Activated T-helper 1 cell treated with anti-CD3 and anti-CD28 coated beads, Interleukin-12 subunit alpha, Interleukin-12 subunit beta, Interleukin-2, Interleukin-4 antibody, amounts not matched to agents 30 ng/mL and 10 ng/mL and 1 ng/mL, durations not matched to agents 14 hours and 24 hours and 36 hours (primary cell): ENCODE measurements around the gene DDR2. TPM values are rescaled to one million over a fixed set of nuclear protein-coding genes. Genes with fewer than 3 reads are reported as not detected.

Experiments used
- DNase-seq: peaks from one replicate; pipeline ENCODE4 v3.0.0; 2021; ENCODE audit warnings: low spot score
- H3K27ac Mint-ChIP-seq: one replicate; pipeline ENCODE4 v1.8.0; 2021; ENCODE audit warnings: mild to moderate bottlenecking, mixed read lengths
- H3K27me3 Mint-ChIP-seq: one replicate; pipeline ENCODE4 v1.8.0; 2022; ENCODE audit warnings: mild to moderate bottlenecking, moderate library complexity, mixed read lengths; ENCODE audit not compliant: insufficient read depth
- H3K36me3 Mint-ChIP-seq: one replicate; pipeline ENCODE4 v1.8.0; 2021; ENCODE audit warnings: low read depth, mixed read lengths
- H3K4me1 Mint-ChIP-seq: one replicate; pipeline ENCODE4 v1.8.0; 2021; ENCODE audit warnings: low read depth, mixed read lengths
- H3K4me3 Mint-ChIP-seq: one replicate; pipeline ENCODE4 v1.8.0; 2021; ENCODE audit warnings: mild to moderate bottlenecking, moderate library complexity, mixed read lengths
- H3K9me3 Mint-ChIP-seq: one replicate; pipeline ENCODE4 v1.8.0; 2021; ENCODE audit warnings: mixed read lengths
- intact Hi-C: fragments of 100-400 bp; cut with micrococcal nuclease; formaldehyde crosslinking; loops from one replicate; pipeline ENCODE4 v1.15.1; 2024
- total RNA-seq: library from RNA; stranded (reverse); gene quantifications from 2 replicates; pipeline ENCODE4 v1.2.3, GENCODE V29; 2022

DDR2 gene
- total RNA-seq, 1 donor from 2014 or later: 0.44 TPM

DNA sequence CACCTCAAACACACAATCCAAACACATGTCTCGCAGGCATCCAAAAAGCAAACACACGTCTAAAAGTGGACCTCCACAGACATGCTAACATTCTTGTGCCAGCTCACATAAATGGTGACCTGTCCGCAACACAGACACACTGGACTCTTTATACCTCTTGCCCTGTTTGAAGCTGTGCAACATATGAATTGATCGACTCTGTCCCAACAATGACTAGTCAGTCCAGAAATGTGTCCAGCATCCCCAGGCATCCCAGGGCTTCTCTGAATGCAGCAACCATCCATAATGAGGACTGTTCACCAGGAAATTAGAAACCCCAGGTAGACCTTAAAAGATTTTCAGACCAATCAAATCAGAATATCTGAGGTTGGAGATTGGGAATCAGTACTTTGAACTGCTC is 3.2 kb downstream of the DDR2 start:
- Mint-ChIP-seq H3K27ac (no peak overlapping the region), H3K9me3 (no peaks in the 10 kb centered on the region), H3K27me3 (peaks cover 9% of the 10 kb centered on the region), H3K4me3 (no peak overlapping the region), H3K36me3 (no peaks in the 10 kb centered on the region), H3K4me1 (no peaks in the 10 kb centered on the region)
- no peak for DNase-seq
- intact Hi-C loops: no loop called here

GRCh38 chr1:162639718-162640117 is 7.5 kb downstream of the DDR2 start:
- Mint-ChIP-seq H3K27me3 (peaks cover 6% of the 10 kb centered on the region), H3K4me3 (no peak overlapping the region), H3K27ac (no peak overlapping the region), H3K36me3 (no peaks in the 10 kb centered on the region), H3K4me1 (no peaks in the 10 kb centered on the region), H3K9me3 (no peaks in the 10 kb centered on the region)
- no peak for DNase-seq
- intact Hi-C loops: no loop called here

DNA sequence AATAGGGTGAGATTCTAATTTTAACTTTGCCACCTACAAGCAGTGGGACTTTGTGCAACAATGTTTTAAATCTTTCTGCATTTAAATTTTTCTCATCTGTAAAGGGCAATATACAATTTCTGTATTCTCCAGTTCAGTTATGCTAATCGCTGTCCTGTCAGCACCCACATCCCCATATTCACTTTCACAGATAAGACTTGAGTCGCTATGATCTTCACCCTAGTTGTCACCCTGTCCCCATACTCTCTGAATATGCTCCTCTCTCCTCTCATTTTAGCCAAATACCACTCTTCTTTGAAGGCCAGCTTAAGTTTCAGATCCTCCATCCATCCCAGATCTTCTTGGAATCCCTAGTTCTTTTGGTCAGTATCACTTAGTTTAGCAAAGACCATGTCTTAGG is 8.8 kb downstream of the DDR2 start:
- DNase-seq: no peak
- Mint-ChIP-seq H3K4me3 (no peak overlapping the region), H3K27me3 (peaks cover 6% of the 10 kb centered on the region), H3K36me3 (no peaks in the 10 kb centered on the region), H3K27ac (no peak overlapping the region), H3K9me3 (no peaks in the 10 kb centered on the region), H3K4me1 (no peaks in the 10 kb centered on the region)
- intact Hi-C loops: no loop called here

DNA sequence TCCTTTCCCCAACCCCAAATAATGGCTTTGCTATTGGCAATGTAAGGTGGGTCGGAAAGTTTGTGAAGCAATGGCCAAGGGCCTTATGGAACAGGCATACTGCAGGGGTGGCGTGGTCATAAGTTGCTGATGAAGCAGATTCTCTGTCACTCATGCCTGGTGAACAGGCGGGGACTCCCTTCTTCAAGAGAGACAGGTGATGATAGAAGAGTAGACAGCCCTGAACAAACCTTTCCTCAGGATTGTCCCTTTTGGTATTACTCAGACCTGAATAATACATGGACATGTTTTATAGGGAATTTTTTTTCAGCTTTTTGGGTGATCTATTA is 12.7 kb downstream of the DDR2 start:
- no peak overlapping the region for H3K27ac Mint-ChIP-seq
- DNase-seq: no peak
- no peaks in the 10 kb centered on the region for H3K9me3 Mint-ChIP-seq
- no peaks in the 10 kb centered on the region for H3K4me1 Mint-ChIP-seq
- intact Hi-C loops: no loop called here
- no peaks in the 10 kb centered on the region for H3K36me3 Mint-ChIP-seq
- no peak overlapping the region for H3K4me3 Mint-ChIP-seq
- peaks cover 6% of the 10 kb centered on the region for H3K27me3 Mint-ChIP-seq

GRCh38 chr1:162645666-162646065 is 13.4 kb downstream of the DDR2 start:
- Mint-ChIP-seq H3K4me3 (no peak overlapping the region), H3K27ac (no peak overlapping the region), H3K9me3 (no peaks in the 10 kb centered on the region), H3K4me1 (no peaks in the 10 kb centered on the region), H3K36me3 (no peaks in the 10 kb centered on the region), H3K27me3 (peaks cover 6% of the 10 kb centered on the region)
- intact Hi-C loops: no loop called here
- no peak for DNase-seq

DNA sequence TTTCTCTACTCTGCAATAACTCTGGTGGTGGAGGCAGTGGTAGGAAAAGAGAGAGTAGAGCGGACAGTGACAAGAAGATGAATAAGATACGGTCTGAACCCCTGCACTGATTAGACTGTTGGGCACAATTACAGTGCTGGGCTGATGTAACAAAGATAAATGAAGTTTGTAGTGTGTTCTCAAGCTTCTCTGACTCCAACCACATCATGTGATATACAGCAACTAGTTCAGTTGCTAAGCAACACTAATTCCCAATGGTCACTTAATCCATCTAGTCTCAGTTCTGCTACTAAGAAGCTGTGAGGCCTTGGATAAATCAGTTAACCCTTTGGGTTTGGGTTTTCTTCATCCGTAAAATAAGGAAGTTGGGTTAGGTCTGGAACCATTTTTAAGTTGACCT is 17.3 kb downstream of the DDR2 start:
- no peaks in the 10 kb centered on the region for H3K4me1 Mint-ChIP-seq
- H3K36me3 Mint-ChIP-seq: no peaks in the 10 kb centered on the region
- intact Hi-C loops: no loop called here
- H3K9me3 Mint-ChIP-seq: no peaks in the 10 kb centered on the region
- no peak overlapping the region for H3K27ac Mint-ChIP-seq
- H3K4me3 Mint-ChIP-seq: no peak overlapping the region
- DNase-seq: no peak
- peaks cover 8% of the 10 kb centered on the region for H3K27me3 Mint-ChIP-seq

- Mint-ChIP-seq H3K9me3 (no peaks in the 10 kb centered on the region), H3K4me3 (no peak overlapping the region), H3K36me3 (no peaks in the 10 kb centered on the region), H3K27me3 (peaks cover 11% of the 10 kb centered on the region), H3K27ac (no peak overlapping the region), H3K4me1 (no peaks in the 10 kb centered on the region)
- no peak for DNase-seq
- intact Hi-C loops: no loop called here
These were observed 22.8 kb downstream of the DDR2 start for GRCh38 chr1:162654915-162655620.

- H3K4me3 Mint-ChIP-seq: no peak overlapping the region
- no peaks in the 10 kb centered on the region for H3K4me1 Mint-ChIP-seq
- intact Hi-C loops: no loop called here
- no peaks in the 10 kb centered on the region for H3K9me3 Mint-ChIP-seq
- DNase-seq: no peak
- H3K27ac Mint-ChIP-seq: no peak overlapping the region
- H3K27me3 Mint-ChIP-seq: peaks cover 15% of the 10 kb centered on the region
- H3K36me3 Mint-ChIP-seq: no peaks in the 10 kb centered on the region
These were observed 24.0 kb downstream of the DDR2 start for GRCh38 chr1:162656266-162656665.

- H3K9me3 Mint-ChIP-seq: no peaks in the 10 kb centered on the region
- no peak overlapping the region for H3K27ac Mint-ChIP-seq
- no peaks in the 10 kb centered on the region for H3K4me1 Mint-ChIP-seq
- DNase-seq: no peak
- no peaks in the 10 kb centered on the region for H3K36me3 Mint-ChIP-seq
- H3K27me3 Mint-ChIP-seq: peaks cover 14% of the 10 kb centered on the region
- no peak overlapping the region for H3K4me3 Mint-ChIP-seq
- intact Hi-C loops: no loop called here
These were observed 28.3 kb downstream of the DDR2 start for GRCh38 chr1:162660574-162660973.

GRCh38 chr1:162661336-162661735 is 29.1 kb downstream of the DDR2 start:
- no peak overlapping the region for H3K27ac Mint-ChIP-seq
- no peaks in the 10 kb centered on the region for H3K9me3 Mint-ChIP-seq
- H3K4me1 Mint-ChIP-seq: no peaks in the 10 kb centered on the region
- no peak for DNase-seq
- H3K4me3 Mint-ChIP-seq: no peak overlapping the region
- H3K27me3 Mint-ChIP-seq: peaks cover 14% of the 10 kb centered on the region
- intact Hi-C loops: no loop called here
- no peaks in the 10 kb centered on the region for H3K36me3 Mint-ChIP-seq

DNA sequence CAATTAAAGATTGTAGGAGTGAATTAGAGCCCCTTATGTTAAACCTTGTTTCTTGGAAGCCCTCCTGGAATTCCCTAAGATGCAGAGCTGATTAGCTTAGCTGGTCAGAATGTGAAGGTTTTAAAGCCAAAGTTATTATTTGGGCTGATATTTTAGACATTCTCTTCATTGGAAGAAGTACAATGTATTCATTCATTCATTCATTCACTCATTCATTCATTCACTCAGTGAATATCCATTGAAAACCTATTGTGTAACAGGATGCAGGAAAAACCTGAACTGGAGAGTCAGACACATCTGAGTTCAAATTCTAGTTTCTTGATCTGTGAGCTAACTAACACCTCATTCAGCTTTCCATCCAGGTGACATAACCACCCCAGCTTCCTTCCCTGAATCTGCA is 29.7 kb downstream of the DDR2 start:
- H3K4me3 Mint-ChIP-seq: no peak overlapping the region
- H3K27me3 Mint-ChIP-seq: peaks cover 15% of the 10 kb centered on the region
- DNase-seq: no peak
- H3K27ac Mint-ChIP-seq: no peak overlapping the region
- no peaks in the 10 kb centered on the region for H3K9me3 Mint-ChIP-seq
- intact Hi-C loops: no loop called here
- H3K4me1 Mint-ChIP-seq: no peaks in the 10 kb centered on the region
- no peaks in the 10 kb centered on the region for H3K36me3 Mint-ChIP-seq

DNA sequence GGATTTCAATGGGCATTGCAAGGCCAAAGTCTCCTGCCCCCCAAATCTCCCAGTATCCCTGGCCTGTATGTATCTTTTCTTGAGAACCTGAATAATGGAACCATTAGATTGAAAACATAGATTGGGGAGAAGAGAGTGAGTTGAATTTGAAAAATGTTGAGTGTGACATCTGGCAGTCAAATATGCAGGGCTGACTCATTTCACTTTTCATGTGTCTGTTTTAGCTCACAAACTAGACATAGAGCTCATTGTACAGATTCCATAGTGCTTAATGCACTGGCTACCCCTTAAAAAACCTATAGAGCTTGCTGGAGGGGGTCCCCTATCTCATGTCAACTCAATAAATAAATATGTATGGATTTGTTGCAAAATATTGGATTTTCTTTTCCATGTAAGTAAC is 30.8 kb downstream of the DDR2 start:
- no peaks in the 10 kb centered on the region for H3K4me1 Mint-ChIP-seq
- intact Hi-C loops: no loop called here
- H3K27me3 Mint-ChIP-seq: peaks cover 19% of the 10 kb centered on the region
- H3K4me3 Mint-ChIP-seq: no peak overlapping the region
- DNase-seq: no peak
- H3K27ac Mint-ChIP-seq: no peak overlapping the region
- H3K9me3 Mint-ChIP-seq: no peaks in the 10 kb centered on the region
- H3K36me3 Mint-ChIP-seq: no peaks in the 10 kb centered on the region

DNA sequence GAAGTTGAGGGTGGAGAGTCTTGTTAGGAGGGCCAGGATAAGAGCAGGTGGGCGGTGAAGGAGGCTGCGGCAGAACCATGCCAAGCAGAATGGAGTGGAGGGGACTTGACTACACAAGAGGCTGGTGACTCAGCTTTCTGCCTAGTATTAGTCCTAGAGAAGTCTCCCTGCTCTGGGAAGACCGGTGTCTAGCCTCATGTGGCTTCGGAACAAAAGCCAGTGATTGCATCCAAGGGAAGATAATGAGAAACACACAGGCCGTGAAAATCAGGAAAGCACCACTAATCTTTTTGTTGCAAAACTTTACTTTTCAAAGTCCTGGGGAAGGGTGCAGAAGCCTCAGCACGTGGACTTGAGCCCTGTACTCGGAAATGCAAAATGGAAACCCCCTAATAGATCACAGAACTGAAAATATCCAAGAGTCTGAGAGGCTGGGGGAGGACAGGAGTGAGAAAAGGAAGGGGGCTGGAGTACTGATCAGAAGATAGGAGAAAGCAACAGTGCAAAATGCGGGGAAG is 31.4 kb downstream of the DDR2 start:
- Mint-ChIP-seq H3K4me1 (no peaks in the 10 kb centered on the region), H3K27ac (no peak overlapping the region)

More for the DNA sequence above, 31.4 kb downstream of the DDR2 start:
- Mint-ChIP-seq H3K9me3 (no peaks in the 10 kb centered on the region), H3K36me3 (no peaks in the 10 kb centered on the region), H3K4me3 (no peak overlapping the region), H3K27me3 (peaks cover 19% of the 10 kb centered on the region)
- DNase-seq: no peak
- intact Hi-C loops: no loop called here
